SK-N-SH treated with all-trans-retinoic acid at 6 μM for 48 hours (cell line): ENCODE data around the gene CPEB3.

ENCODE experiments used
- ARNTL ChIP-seq: fragments of 450-650 bp; formaldehyde crosslinking; IDR thresholded peaks from 2 replicates; pipeline ENCODE4 v1.5.0; 2020; ENCODE audit warnings: low read depth, mild to moderate bottlenecking, moderate library complexity, borderline replicate concordance
- CREB5 ChIP-seq: fragments of 250-450 bp; sonication (Bioruptor Pico); IDR thresholded peaks from 2 replicates; pipeline ENCODE4 v1.5.1; 2020; ENCODE audit warnings: low read depth, mild to moderate bottlenecking, moderate library complexity
- CSDC2 ChIP-seq: fragments of 250-450 bp; sonication (Bioruptor Pico); IDR thresholded peaks from 2 replicates; pipeline ENCODE4 v1.5.0; 2020; ENCODE audit warnings: mild to moderate bottlenecking, moderate library complexity
- PATZ1 ChIP-seq: fragments of 250-450 bp; sonication (Bioruptor Pico); IDR thresholded peaks from 2 replicates; pipeline ENCODE4 v1.8.0; 2020; ENCODE audit warnings: mild to moderate bottlenecking, moderate library complexity, borderline replicate concordance
- RARB ChIP-seq: fragments of 250-450 bp; sonication (Bioruptor Pico); IDR thresholded peaks from 2 replicates; pipeline ENCODE4 v1.8.0; 2021; ENCODE audit warnings: mild to moderate bottlenecking, moderate library complexity
- TSHZ2 ChIP-seq: fragments of 250-450 bp; sonication (Bioruptor Pico); IDR thresholded peaks from 2 replicates; pipeline ENCODE4 v1.5.0; 2020; ENCODE audit warnings: mild to moderate bottlenecking, moderate library complexity
- ZFP3 ChIP-seq: fragments of 250-450 bp; sonication (Bioruptor Pico); IDR thresholded peaks from 2 replicates; pipeline ENCODE4 v1.5.0; 2020; ENCODE audit warnings: mild to moderate bottlenecking, moderate library complexity
- ZFP30 ChIP-seq: fragments of 450-650 bp; formaldehyde crosslinking; IDR thresholded peaks from 2 replicates; pipeline ENCODE4 v1.5.0; 2022; ENCODE audit warnings: mild to moderate bottlenecking, moderate library complexity

GRCh38 chr10:92239151-92239599 lies 51.7 kb downstream of the CPEB3 start:
- no peak for TF ChIP-seq ZFP30 (CRISPR knock-in tag)
- no peak for TF ChIP-seq CREB5 (CRISPR knock-in tag)
- TF ChIP-seq ZFP3 (CRISPR knock-in tag), result no peak
- TF ChIP-seq CSDC2 (CRISPR knock-in tag), result no peak
- TF ChIP-seq TSHZ2 (CRISPR knock-in tag), result no peak
- no peak for TF ChIP-seq PATZ1
- no peak for TF ChIP-seq ARNTL
- no peak for TF ChIP-seq RARB
